Measurements from ENCODE around the gene TRIO. TPM values are rescaled to one million over a fixed set of nuclear protein-coding genes. Genes with fewer than 3 reads are reported as not detected.

Gene TRIO
- total and polyA plus RNA-seq, 2 of the 8 experiments (the other 6 are each of a cell fraction or from before 2014, with no cell fraction given), result 35.1 to 69.1 TPM

DNA sequence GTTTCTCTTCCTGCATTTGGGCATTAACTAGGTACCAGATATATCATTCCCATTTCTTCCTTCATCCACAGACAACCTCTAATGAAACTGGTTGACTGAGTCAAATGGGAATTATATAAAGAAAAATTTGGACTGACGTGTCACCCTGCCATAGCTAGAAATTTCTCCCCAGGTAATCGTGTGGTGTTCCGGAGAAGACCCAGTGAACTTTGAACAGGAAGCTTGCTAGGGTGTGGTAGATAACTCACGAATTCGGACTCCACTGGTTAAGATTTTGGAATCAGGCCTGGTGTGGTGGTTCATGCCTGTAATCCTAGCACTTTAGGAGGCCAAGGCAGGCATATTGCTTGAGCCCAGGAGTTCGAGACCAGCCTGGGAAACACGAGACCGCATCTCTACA lies 324.1 kb downstream of the TRIO start (continued):
- TF ChIP-seq SIRT6 (IDR thresholded peaks at IDR 0.05; ENCODE audit: low read length), result no peak
- no peak for TF ChIP-seq NANOG (IDR thresholded peaks at IDR 0.05; ENCODE audit: insufficient read depth, low read depth, low read length, poor library complexity, severe bottlenecking)
- TF ChIP-seq EZH2 (IDR thresholded peaks at IDR 0.05; ENCODE audit: low read depth, low read length, severe bottlenecking), result no peak
- no peak for TF ChIP-seq HDAC6 (IDR thresholded peaks at IDR 0.05; ENCODE audit: low read depth, low read length)
- TF ChIP-seq TAF1 (IDR thresholded peaks at IDR 0.05; ENCODE audit: low read depth, low read length), result no peak
- no peak for TF ChIP-seq FOSL1 (IDR thresholded peaks at IDR 0.05; ENCODE audit: insufficient read depth, low read depth, low read length)
